ENCODE measurements around the gene ADAMTSL2. TPM values are rescaled to one million over a fixed set of nuclear protein-coding genes. Genes with fewer than 3 reads are reported as not detected.

The ADAMTSL2 gene
- total RNA-seq, result 10 to 100 TPM; 11.1 to 38.9 (median 26.9) TPM

- H3K9me3 ChIP-seq, result no peaks in the 10 kb centered on the region
- H3K27ac ChIP-seq, result peak within 1 kb of the TSS in 3 of 4 donors; percentile 55 to 64 (median 62)
- H3K4me3 ChIP-seq, result peak within 1 kb of the TSS; percentile 22 to 47 (median 31)
- no peak for DNase-seq (ENCODE audit: low spot score in 2 of 2)
- no peaks in the 10 kb centered on the region for H3K36me3 ChIP-seq
- peaks cover 0 to 41% of the 10 kb centered on the region in 2 donors for H3K27me3 ChIP-seq
- H3K4me1 ChIP-seq, result peaks cover 0 to 67% (median 17%) of the 10 kb centered on the region in 4 donors
- TF ChIP-seq EP300 (IDR thresholded peaks at IDR 0.05) (no peak), CTCF (IDR thresholded peaks at IDR 0.05) (no peak), POLR2A (IDR thresholded peaks at IDR 0.05) (no peak)
- WGBS, 2 donors, result 0 to 6% methylated on average over 20 to 50 of the region's 70 CpGs
Observed at GRCh38 chr9:133534346-133535291, at the start of gene ADAMTSL2. ADAMTSL2 (plus strand) TSS chr9:133534704; CDS start chr9:133536713, 2,009 bp downstream.

DNA sequence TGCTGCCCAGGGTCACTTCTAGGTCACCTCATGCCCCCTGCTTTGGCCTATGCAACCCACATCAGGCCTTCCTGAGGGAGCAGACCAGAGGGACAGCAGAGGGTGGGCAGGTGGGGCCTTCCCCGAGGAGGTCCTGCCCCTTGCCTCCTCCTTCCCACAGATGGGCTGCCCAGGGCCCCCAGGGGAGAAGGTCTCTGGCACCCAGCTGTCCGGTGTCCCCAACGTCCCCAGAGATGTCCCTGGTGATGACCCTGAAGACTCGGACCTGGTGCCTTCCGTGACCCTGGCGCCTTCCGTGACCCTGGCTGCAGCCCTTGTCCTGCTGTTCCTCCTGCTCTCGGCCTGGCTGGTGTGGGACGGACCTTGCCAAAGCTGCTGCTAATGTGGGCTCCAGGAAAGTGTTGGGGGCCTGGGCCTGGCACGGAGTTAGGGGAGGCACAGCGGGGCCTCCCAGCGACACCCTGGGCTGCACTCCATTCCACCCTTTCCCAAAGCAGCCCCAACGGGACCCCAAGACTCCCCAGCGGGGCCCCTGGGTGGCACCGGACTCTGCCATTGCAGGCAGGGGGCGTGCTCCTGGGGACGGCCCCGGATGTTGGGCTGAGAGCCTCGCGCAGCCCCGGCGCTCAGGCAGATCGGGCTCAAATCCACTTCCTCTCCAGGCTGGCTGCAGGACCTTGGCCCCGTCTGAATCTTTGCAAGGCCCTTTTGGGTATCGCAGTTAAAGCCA, 48.8 kb upstream of the ADAMTSL2 start:
- Histone ChIP-seq H3K27ac (no peak overlapping the region), H3K4me1 (peaks cover 0 to 11% (median 2%) of the 10 kb centered on the region in 4 donors), H3K4me3 (no peak overlapping the region), H3K9me3 (no peaks in the 10 kb centered on the region), H3K27me3 (no peaks in the 10 kb centered on the region), H3K36me3 (no peaks in the 10 kb centered on the region)
- WGBS, 2 donors, result 44 to 60% methylated on average over 16 of the region's 25 CpGs
- TF ChIP-seq POLR2A (IDR thresholded peaks at IDR 0.05) (no peak), EP300 (IDR thresholded peaks at IDR 0.05) (no peak), CTCF (IDR thresholded peaks at IDR 0.05) (no peak)
- DNase-seq (ENCODE audit: low spot score in 2 of 2), result no peak

DNA sequence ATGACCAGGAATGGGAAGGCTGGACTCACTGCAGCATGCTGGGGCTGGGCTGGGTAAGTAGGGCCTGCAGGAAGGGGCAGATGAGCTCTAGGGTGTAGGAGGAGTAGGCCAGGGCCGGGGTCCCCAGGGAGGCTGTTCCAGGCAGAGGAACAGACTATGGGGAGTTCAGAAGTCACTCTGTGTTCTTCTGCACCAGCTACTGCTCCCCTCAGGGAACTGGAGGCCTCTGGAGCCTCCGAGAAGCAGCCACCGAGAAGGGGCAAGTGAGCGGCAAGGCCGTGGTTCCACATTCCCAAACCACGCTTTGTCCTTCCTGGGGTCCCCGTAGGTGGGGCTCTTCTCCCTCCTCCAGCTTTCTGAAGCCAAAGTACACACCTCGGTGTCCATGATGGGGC, 47.2 kb upstream of the ADAMTSL2 start:
- no peaks in the 10 kb centered on the region for H3K36me3 ChIP-seq
- DNase-seq (ENCODE audit: low spot score in 2 of 2), result no peak
- no peak overlapping the region for H3K27ac ChIP-seq
- H3K9me3 ChIP-seq, result no peaks in the 10 kb centered on the region
- H3K4me1 ChIP-seq, result peaks cover 0 to 25% (median 9%) of the 10 kb centered on the region in 4 donors
- no peak overlapping the region for H3K4me3 ChIP-seq
- no peak for TF ChIP-seq POLR2A (IDR thresholded peaks at IDR 0.05)
- TF ChIP-seq CTCF (IDR thresholded peaks at IDR 0.05), result no peak
- TF ChIP-seq EP300 (IDR thresholded peaks at IDR 0.05), result no peak
- H3K27me3 ChIP-seq, result no peaks in the 10 kb centered on the region
- WGBS, 2 donors, result 87 to 89% methylated on average over 8 of the region's 8 CpGs

DNA sequence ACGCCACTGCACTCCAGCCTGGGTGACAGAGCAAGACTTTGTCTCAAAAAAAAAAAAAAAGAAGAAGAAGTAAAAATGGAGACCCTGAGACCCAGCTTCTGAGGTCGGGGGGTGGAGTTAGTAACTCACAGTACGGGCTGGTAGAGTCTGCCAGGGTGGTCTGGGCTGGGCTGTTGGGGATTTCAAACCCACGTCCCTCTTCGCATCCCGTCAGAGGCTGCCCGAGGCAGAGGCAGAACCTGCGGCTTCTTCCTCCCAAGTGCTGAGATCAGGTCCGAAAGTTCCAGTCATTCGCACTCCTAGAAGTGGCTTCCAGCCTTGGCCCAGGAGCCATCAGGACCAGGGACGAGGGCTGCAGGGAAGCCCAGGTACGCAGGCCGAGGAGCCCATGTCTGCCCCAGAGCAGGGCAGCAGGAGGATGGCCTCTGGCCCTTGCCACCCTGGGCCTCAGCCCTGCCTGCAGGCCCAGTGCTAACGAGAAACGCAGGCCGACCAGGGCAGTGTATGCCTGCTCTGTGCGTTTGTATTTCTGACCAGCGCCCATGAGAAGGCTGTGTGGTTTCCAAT, 45.7 kb upstream of the ADAMTSL2 start:
- Histone ChIP-seq H3K36me3 (no peaks in the 10 kb centered on the region), H3K27me3 (no peaks in the 10 kb centered on the region), H3K27ac (no peak overlapping the region), H3K4me1 (peaks cover 0 to 38% (median 13%) of the 10 kb centered on the region in 4 donors), H3K4me3 (no peak overlapping the region), H3K9me3 (no peaks in the 10 kb centered on the region)
- TF ChIP-seq POLR2A (IDR thresholded peaks at IDR 0.05) (no peak), CTCF (IDR thresholded peaks at IDR 0.05) (no peak), EP300 (IDR thresholded peaks at IDR 0.05) (no peak)
- WGBS, 2 donors, result 80 to 86% methylated on average over 14 to 18 of the region's 18 CpGs
- DNase-seq (ENCODE audit: low spot score in 2 of 2), result no peak

Measured in tibial nerve (tissue), 4 donors.